Measurements from ENCODE around the gene SNHG17.
"Not testable (repeated sequence)": the region's sequence is repeated elsewhere in the genome, so short reads cannot be mapped to it uniquely, and the experiment has no call there.

SNHG17 gene

DNA sequence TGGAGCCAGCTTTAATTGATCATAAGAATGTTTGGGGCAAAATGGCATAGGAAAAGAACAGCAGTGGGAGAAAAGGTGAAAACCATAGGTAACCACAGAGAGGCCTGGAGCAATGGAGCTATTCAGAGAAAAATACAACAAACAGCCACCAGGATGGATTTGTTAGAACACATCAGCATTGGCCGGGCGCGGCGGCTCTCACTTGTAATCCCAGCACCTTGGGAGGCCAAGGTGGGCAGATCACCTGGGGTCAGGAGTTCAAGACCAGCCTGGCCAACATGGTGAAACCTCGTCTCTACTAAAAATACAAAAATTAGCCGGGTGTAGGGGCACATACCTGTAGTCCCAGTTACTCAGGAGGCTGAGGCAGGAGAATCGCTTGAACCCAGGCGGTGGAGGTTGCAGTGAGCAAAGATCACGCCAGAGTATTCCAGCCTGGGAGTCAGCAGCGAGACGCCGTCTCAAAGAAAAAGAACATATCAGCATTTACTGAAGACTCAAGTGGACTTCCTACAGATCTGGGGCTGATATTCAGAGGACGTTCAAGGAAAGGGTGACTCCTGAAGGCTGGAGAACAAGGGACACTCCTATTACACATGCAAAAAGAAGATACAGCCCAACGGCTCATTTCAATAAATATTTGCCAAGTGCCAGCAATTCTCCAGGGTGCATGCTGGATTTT lies 20.2 kb downstream of the SNHG17 start:
- DNase-seq: no peak

DNA sequence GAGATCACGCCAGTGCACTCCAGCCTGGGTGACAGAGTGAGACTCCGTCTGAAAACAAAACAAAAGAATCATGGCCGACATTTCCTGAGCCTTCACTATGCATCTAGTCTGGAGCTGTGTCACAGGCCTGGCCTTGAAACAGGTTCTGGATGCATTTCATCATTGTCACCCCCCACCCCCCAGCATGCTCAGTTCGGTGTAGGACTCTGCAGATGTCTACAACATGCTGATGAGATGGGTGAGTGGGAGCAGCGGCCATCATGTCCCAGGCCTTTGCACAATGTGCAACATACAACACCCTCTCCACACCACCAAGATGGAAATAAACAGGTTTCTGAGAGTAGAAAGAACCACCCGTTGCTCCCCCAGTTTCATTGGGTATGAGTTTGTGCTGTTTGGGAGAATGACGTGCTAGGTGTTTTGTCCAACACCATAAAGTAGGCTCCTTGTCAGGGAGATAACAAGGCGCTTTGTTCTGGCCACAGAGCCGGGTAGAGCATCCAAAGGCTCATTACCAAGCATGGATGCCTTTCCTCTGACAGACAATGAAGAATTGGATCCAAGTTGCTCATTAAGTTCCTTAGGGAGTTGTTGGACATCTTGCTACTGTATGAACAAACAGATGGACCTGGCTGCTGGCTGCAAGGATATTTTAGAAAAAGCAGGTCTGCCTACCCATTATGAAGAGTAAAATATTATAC lies 22.1 kb downstream of the SNHG17 start:
- no peak for DNase-seq

DNA sequence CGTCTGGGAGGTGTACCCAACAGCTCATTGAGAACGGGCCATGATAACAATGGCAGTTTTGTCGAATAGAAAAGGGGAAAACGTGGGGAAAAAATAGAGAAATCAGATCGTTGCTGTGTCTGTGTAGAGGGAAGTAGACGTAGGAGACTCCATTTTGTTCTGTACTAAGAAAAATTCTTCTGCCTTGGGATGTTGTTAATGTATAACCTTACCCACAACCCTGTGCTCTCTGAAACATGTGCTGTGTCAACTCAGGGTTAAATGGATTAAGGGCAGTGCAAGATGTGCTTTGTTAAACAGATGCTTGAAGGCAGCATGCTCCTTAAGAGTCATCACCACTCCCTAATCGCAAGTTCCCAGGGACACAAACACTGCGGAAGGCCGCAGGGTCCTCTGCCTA lies 27.3 kb downstream of the SNHG17 start:
- DNase-seq: not testable (repeated sequence)

DNA sequence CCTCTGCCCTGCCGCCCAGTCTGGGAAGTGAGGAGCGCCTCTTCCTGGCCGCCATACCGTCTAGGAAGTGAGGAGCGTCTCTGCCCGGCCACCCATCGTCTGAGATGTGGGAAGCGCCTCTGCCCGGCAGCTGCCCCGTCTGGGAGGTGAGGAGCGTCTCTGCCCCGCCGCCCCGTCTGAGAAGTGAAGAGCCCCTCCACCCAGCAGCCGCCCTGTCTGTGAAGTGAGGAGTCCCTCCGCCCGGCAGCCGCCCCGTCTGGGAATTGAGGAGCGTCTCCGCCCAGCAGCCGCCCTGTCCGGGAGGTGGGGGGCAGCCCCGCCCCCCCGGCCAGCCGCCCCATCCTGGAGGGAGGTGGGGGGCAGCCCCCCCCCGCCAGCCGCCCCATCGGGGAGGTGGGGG lies 27.8 kb downstream of the SNHG17 start:
- no peak for DNase-seq

DNA sequence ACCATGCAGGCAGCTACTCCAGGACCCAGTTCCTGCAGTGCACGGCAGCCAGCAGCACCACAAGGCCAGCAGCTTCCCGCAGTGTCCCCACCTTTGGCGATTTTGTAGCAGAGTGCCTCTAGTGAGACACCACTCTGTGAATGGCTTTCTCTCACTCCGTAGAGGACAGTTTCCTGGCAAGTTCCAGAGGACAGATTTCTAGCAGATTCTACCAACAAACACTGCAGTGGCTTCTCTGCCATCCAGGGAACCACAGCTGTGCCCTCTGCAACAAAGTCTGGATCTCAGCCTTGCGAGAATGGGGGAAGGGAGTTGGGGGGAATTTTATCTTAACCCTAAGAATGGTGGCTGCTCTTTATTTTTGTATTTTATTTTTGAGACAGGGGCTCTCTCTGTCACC lies 28.7 kb downstream of the SNHG17 start:
- DNase-seq: no peak

DNA sequence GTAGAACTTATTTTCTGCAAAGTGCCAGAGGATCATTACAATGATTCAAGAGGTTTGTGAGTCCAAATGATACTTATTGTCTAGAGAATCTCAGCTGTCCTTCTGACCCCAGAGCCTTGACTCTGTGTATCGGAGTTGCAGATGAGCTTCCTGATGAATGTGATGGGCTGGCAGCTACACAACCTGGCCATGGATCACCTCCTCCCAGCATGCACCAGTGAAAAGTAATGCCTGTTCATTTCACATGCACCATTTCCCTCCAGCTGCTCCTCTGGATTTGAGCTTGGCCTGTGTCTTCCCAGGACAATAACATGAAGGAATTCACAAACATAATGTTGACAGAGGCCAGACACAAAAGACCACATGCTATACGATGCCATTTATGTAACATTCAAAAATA lies 30.0 kb downstream of the SNHG17 start:
- DNase-seq: no peak

DNA sequence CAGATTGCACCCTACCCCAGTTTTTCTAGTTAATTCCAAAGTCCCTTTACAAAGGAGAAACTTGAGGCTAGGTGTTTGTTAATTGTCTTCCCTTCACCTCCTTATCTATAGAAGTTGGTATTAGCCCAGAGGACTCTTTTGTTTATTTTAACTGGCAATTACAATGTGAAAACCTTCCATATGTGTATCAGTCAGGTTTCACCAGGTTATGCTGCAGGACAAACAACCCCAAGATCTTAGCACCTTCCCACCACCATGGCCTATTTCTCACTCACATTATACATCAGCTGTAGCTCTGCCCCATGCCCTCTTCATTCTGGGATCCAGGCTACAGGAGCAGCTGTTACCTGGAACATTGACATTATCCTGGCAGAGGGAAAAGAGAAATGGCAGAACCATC lies 31.1 kb downstream of the SNHG17 start:
- no peak for DNase-seq

DNA sequence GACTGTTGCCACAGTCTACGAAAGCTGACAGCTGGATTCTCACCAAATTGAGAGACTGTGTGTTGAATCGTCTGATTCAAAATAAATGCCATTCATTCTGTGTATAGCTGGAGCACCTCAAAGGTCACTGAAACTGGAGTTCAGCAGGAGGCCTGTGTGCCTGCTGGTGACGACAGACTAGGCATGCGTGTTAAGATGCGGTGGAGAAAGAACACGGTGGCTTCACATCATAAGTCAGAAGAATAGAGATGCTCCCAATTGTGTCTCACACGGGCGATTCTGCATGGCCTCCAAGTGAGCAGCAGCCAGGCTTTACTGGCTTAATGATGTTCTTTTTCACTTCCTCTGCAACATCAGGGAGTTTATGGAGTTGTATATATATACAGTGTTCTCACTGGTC lies 32.3 kb downstream of the SNHG17 start:
- DNase-seq: no peak

DNA sequence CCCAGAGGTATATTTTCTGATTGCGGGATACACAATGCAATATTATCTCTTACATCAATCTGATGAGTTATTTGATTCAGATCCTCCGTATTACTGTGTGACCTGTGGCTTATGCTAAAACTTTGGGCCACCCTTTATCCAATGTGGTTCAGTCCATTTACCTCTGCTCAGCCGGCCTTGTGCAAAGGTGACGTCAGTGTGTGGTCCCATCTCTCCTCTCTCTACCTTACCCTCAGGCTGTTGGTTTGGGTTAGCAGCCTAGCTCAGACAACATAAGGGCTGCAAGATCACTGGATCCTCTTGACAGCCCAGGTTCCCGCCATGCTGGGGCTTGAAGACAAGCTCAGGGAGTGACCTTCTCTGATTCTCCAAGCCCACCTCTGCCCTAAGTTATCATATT lies 33.0 kb downstream of the SNHG17 start:
- no peak for DNase-seq

DNA sequence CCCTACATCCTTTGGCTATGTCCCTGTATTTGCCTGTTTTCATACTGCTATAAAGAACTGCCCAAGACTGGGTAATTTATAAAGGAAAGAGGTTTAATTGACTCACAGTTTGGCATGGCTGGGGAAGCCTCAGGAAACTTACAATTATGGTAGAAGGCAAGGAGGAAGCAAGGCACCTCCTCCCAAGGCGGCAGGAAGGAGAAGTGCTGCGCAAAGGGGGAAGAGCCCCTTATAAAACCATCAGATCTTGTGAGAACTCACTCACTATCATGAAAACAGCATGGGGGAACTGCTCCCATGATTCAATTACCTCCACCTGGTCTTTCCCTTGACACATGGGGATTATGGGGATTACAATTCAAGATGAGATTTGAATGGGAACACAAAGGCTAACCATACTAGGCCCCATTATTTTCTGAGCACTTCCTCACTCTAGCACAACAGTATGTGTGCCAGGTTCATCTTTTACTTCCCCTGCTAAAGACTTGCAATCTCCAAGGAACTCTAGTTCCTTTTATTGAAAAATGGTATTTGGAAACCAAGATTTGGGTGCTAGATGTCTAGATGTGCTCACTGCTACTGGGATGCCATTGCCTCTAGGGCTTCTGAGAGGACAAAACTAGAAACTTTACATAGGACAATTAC lies 39.3 kb downstream of the SNHG17 start:
- not testable (repeated sequence) for DNase-seq

DNA sequence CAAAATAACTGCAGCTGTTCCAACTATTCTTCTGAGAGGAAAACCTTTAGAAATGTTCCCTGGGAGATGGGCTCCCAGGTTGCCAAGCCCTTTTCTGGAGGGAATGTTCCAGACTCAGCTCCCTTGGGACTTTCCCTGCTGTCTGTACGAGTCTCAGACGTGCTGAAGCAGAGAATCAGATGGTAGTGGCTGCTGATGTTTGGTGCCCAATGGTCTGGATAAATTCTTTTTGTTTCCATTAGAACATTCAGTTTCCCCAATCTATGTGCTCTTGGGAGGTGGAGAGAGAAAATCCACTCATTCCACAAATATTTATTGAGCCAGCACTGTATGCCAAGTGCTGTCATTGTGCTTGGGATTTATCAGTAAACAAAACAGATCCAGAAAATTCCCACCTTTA lies 40.0 kb downstream of the SNHG17 start:
- DNase-seq: no peak

DNA sequence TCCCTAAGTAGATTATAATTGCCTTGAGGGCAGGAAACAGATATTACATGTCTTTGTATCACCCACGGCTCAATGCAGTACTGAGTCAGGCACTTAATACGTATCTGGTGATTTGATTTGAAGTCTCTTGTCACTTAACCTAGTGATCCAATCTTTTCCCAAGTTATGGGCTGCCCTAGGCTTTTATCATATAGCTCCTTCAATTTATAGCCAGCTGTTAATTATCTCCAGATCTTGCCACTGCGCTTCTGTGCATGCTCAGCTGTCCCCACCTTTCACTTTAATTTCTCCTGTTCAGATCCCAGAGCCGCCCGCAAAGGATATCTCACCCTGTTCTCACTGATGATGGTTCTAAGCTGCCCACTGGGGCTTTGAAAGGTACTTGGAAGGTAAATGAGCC lies 41.9 kb downstream of the SNHG17 start:
- no peak for DNase-seq

DNA sequence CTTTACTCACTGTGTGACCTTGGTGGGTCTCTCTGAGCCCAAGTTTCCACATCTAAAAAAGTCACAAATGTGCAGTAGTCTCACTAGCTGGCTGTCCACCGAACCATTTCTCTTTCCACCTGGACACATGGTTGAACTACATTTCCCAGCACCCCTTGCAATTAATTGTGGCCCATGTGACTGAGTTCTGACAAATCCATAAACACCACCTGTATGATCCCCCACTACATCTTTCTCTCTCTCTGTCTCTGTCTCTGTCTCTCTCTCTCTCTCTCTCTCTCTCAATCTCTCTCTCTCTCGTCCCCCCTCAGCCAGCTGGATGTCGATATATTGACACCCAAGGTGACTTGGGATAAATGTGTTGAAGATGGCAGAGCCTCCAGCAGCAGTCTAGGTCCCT lies 42.8 kb downstream of the SNHG17 start:
- DNase-seq: no peak

DNA sequence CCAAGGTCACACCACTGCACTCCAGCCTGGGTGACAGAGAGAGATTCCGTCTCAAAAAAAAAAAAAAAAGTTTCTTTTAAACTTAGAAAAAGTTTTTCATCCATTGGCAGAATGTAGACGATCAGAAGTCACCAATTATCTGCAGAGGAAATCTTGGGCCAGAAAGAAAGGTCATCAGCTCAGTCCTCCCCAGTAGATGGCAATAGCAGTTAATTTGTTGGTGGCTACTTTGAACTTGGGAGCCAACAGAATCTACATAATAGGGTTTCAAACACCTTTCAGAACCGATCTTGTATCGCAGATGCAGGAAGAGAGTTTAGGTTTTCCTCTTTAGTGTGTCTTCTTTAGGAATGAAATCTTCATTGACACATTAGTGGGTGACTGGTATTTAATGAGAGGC lies 47.2 kb downstream of the SNHG17 start:
- no peak for DNase-seq

DNA sequence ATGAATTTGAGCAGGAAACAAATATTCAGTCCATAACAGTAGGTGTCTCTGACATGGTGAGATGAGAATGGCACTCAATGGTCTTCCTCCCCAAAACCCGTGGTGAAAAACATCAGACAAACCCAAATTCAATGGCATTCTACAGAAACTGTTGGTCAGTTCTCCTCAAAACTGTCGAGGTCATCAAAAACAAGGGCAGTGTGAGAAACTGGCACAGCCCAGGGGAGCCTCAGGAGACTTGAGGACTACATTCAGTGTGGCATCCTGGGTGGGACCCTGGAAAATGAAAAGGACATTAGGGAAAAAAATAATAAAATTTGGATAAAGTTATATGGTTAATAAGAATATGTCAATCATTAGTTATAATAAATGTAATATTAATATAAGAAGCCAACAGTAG lies 48.3 kb downstream of the SNHG17 start:
- DNase-seq: no peak

DNA sequence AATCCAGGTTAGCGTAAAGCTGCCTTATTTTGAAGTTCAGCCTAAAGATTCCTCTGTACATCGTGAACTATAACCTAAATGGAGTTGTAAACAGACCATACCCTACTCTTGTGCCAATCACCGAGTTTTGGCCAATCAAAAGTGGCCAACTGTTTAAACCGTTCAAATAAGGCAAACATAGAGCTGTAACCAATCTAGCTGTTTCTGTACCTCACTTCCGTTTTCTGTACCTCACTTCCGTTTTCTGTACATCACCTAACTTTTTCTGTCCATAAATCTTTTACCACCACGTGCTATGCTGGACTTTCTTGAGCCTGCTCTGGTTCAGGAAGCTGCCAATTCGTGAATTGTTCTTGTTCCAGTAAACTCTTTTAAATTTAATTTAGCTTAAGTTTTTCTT lies 49.1 kb downstream of the SNHG17 start:
- no peak for DNase-seq

DNA sequence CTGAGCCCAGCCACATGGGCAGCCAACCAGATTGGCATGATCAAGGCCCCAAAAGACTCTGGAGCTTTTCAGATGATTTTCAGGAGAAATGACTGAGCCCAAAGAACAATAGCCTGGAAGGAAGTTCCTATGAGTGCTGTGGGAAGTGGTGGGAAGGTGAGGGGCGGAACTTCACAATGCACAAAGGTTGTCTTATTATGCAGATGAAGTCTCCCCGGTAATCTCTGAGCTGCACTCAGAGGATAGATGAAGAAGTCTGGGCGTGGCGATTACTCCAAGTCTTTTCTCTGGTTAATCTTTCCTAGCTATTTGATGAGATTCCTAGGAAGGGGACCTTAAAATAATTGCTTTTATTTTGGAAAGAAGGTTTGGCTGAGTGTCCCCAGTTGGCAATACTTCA lies 52.0 kb downstream of the SNHG17 start:
- no peak for DNase-seq

DNA sequence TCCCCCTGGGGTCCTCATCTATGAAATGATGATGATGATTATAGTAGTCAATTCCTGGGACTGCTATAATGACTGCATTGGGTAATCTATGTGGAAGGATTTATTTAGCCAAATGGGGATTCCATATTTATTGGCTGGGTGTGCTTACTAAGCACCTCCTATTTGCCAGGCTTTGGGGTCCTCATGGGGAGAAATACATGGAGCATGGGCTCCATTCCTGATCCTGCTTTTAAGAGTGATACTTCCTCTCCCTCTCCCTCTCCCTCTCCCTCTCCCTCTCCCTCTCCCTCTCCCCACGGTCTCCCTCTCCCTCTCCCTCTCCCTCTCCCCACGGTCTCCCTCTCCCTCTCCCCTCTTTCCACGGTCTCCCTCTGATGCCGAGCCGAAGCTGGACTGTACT lies 57.3 kb downstream of the SNHG17 start:
- not testable (repeated sequence) for DNase-seq

DNA sequence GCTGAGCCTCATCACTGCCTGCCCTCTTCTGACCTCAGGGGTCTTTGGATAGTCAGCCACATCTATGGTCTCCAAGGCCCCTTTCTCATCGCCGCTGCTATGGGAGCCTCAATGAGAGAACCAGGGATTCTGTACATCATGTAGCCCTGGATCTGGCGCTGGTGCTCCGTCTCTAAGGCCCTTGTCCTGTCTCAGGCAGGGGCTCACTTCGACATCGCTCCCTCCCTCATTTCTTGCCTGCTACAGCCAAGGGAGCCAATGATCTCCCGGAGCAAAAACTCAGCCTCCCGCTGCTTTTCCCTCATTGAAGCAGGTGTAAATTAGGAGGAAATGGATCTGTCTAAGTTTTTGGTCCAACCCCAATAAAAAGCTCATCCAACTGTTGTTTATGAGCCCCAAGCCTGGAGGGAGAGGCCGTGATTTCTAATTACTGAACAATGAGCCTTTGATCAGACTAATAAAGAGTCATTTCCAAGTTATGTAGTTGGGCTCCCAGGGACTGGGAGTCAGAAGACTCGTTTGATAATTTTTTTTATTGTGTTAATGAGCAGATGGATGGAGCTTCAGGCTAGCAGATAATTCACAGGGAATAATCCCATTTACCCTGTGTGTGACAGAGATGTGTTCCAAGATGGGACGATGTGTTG lies 58.0 kb downstream of the SNHG17 start:
- no peak for DNase-seq

DNA sequence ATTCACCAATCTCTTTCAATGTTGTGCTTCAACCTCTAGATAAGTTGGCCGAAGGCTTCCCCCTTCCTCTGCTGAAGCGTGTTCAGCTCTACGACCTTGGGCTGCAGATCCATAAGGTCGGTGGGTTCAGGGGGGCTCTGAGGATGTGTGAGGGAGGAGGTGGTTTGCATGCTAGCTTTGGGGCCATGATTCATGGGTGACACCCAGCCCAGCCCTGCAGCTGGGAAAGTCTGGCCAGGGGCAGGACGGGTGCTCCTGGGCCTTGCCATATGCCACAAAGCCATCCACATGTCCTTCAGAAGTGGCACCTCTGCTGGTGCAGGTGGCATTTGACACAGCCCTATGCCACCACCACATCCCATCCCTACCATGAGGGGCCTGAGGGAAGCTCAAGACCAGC lies 61.2 kb downstream of the SNHG17 start:
- DNase-seq: no peak

DNA sequence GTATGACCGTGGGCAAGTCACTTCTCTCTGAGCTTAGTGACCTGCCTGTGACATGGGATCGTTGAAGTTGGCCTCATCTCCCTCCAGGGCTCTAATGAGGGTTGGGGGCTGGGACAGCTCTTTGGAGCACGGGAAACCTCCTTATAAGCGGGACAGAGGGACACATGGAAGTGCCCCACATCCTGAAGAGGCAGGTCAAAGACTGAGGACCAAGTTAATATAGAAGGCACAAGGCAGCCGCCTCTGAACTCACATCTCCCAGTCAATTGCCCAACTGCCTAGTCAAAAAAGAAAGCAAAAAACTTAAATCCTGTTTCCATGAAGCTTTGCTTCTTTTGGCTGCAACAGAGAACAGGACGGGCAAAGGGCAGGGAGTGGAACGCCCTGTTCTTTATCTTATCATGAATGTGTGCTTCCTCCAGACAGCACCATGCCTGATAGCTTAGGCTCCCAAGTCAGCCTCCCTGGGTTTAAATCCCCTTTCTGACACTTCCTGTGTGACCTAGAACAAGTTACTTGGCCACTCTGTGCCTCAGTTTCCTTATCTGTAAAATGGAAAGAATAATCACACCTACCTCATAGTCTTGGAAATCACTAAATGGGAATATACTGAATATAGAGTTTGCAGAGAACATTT lies 61.8 kb downstream of the SNHG17 start:
- no peak for DNase-seq

DNA sequence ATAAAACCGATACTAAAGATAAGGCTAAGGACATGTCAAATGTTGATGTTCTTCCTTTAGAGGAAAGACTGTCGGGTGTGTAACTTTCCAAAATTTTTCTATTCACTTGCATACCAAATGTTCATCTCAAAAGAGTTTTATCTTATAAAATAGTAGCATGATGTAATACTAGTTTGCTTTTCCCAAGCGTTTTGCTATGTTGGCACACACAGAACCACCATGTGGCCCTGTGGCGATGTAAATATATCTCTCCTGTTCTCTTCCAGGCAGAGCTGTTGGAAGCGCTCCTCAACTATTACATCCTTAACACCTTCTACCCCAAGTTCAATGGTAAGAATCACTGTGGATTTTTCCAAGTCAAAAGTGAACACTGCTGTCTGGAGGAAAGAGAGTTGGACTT lies 62.3 kb downstream of the SNHG17 start:
- no peak for DNase-seq

All from activated CD4-positive, alpha-beta T cell treated with anti-CD3 and anti-CD28 coated beads, Interleukin-2, Interleukin-6, amounts not matched to agents 100 ng/mL and 50 ng/mL, durations not matched to agents 16 hours and 8 hours (primary cell).